K562 (cell line): ENCODE measurements around the gene NAA40. TPM values are rescaled to one million over a fixed set of nuclear protein-coding genes. Genes with fewer than 3 reads are reported as not detected.

ENCODE experiments used
- ATAC-seq: fragments of 200-7000 bp; cut with Tn5 transposase; 3 replicates; pipeline ENCODE4 v1.9.1; 2020; ENCODE audit warnings: moderate library complexity
- BruUV-seq: library from RNA; stranded (reverse); fragments of 400-500 nt; replicated peaks from 2 replicates; lab custom pipeline; 2021; lab: Mats Ljungman, UMichigan
- CTCF ChIA-PET: fragments of 300-600 bp; formaldehyde crosslinking; extraction: SDS; loops from one replicate; lab custom pipeline; 2021; ENCODE audit warnings: low intra/inter-chr PET ratio; lab: Yijun Ruan, JAX
- POLR2A ChIA-PET: fragments of 300-600, 350-650 bp; sonication (Branson Sonifier 250); formaldehyde crosslinking; extraction: SDS; loops from one replicate; lab custom pipeline; 2021; ENCODE audit warnings: antibody characterized with exemption, inconsistent platforms; lab: Yijun Ruan, JAX
- DNase-seq, 4 experiments: peaks; one replicate each; pipeline versions ENCODE4 v3.0.0 to v3.0.0-alpha.2; 2011 to 2018; ENCODE audit warnings: low spot score in 3 of 4, mixed read lengths in 3 of 4; ENCODE audit errors: extremely low read depth in 1 of 4
- FAIRE-seq: peaks from 2 replicates; lab custom pipeline; 2011; peaks lifted over from hg19 to GRCh38; lab: Jason Lieb, UNC
- H2AFZ ChIP-seq: 2 replicates; pipeline ENCODE4 v1.6.0; 2011; ENCODE audit warnings: low read depth, low read length, control low read depth, inconsistent platforms
- H3K27ac ChIP-seq: fragments of 200-600 bp; 3 replicates; pipeline ENCODE4 v1.8.0; 2011; ENCODE audit warnings: low read depth, mild to moderate bottlenecking, control low read depth, inconsistent platforms, low read length, moderate library complexity, mixed read lengths; ENCODE audit errors: extremely low read depth
- H3K27me3 ChIP-seq, 2 experiments: fragments of 300-600 bp in 1 of 2; 2 replicates in 1 of 2; 3 replicates in 1 of 2; pipeline versions ENCODE4 v1.6.0 to v1.8.0; 2011; ENCODE audit warnings: inconsistent platforms in 2 of 2, low read length in 2 of 2, mild to moderate bottlenecking in 1 of 2, mixed read lengths in 1 of 2, moderate library complexity in 1 of 2; ENCODE audit not compliant: control insufficient read depth in 2 of 2, insufficient read depth in 2 of 2
- H3K36me3 ChIP-seq: fragments of 300-600 bp; 3 replicates; pipeline ENCODE4 v1.8.0; 2011; ENCODE audit warnings: mild to moderate bottlenecking, low read length, inconsistent platforms; ENCODE audit not compliant: control insufficient read depth, insufficient read depth
- H3K4me1 ChIP-seq, 2 experiments: fragments of 200-600 bp in 1 of 2; replicated peaks in 1 of 2; 2 replicates in 1 of 2; 3 replicates in 1 of 2; pipeline versions ENCODE4 v1.5.1 to v1.8.0; 2011; ENCODE audit warnings: inconsistent platforms in 2 of 2, low read length in 2 of 2, mild to moderate bottlenecking in 1 of 2, mixed read lengths in 1 of 2, moderate library complexity in 1 of 2; ENCODE audit not compliant: control insufficient read depth in 2 of 2, insufficient read depth in 2 of 2
- H3K4me2 ChIP-seq: 2 replicates; pipeline ENCODE4 v1.6.1; 2011; ENCODE audit warnings: low read length, control low read depth, inconsistent platforms, mixed read lengths; ENCODE audit not compliant: insufficient read depth
- H3K4me3 ChIP-seq: fragments of 200-600 bp; sonication (generic), shearing (Covaris generic); 2 replicates; pipeline ENCODE4 v1.5.1; 2016; ENCODE audit warnings: control low read depth, inconsistent platforms
- H3K79me2 ChIP-seq: fragments of 200-600 bp; 3 replicates; pipeline ENCODE4 v1.8.0; 2011; ENCODE audit warnings: low read length, inconsistent platforms; ENCODE audit not compliant: control insufficient read depth, insufficient read depth
- H3K9ac ChIP-seq, 2 experiments: 2 replicates each; pipeline versions ENCODE4 v1.6.0 to v1.6.1; 2011; ENCODE audit warnings: low read depth in 2 of 2, low read length in 2 of 2, control low read depth in 1 of 2, inconsistent platforms in 1 of 2, mild to moderate bottlenecking in 1 of 2, mixed read lengths in 1 of 2; ENCODE audit not compliant: insufficient read depth in 1 of 2
- H3K9me1 ChIP-seq: one replicate; pipeline ENCODE4 v1.6.0; 2011; ENCODE audit warnings: inconsistent platforms, mild to moderate bottlenecking, low read length, moderate library complexity; ENCODE audit not compliant: control insufficient read depth, insufficient read depth
- H3K9me3 ChIP-seq: replicated peaks from 2 replicates; pipeline ENCODE4 v1.5.1; 2011; ENCODE audit warnings: low read depth, low read length, inconsistent platforms; ENCODE audit not compliant: control insufficient read depth, insufficient read depth
- H4K20me1 ChIP-seq: replicated peaks from 2 replicates; pipeline ENCODE4 v1.6.1; 2011; ENCODE audit warnings: low read length, inconsistent platforms, mixed read lengths; ENCODE audit not compliant: control insufficient read depth, insufficient read depth
- FOXK2 ChIP-seq, 2 experiments: fragments of 450-650 bp; IDR thresholded peaks in 1 of 2; conservative IDR thresholded peaks in 1 of 2; 2 replicates each; pipeline ENCODE4 v1.6.1; 2016; ENCODE audit warnings: low read depth in 2 of 2, mild to moderate bottlenecking in 1 of 2
- GTF2E2 ChIP-seq: fragments of 200-800 bp; sonication (Bioruptor generic); IDR thresholded peaks from 2 replicates; pipeline ENCODE4 v1.6.1; 2016; ENCODE audit warnings: missing genetic modification characterization, missing compliant biosample characterization
- KHSRP ChIP-seq: fragments of 450-650 bp; IDR thresholded peaks from 2 replicates; pipeline ENCODE4 v1.6.1; 2017
- PHB ChIP-seq: fragments of 250-450 bp; sonication (Bioruptor Pico); IDR thresholded peaks from 2 replicates; pipeline ENCODE4 v1.5.0; 2021
- POLR2G ChIP-seq: fragments of 200-400 bp; formaldehyde crosslinking; IDR thresholded peaks from 2 replicates; pipeline ENCODE4 v1.6.1; 2017; ENCODE audit warnings: low read depth, mild to moderate bottlenecking, antibody characterized with exemption, low read length, moderate library complexity
- PTTG1 ChIP-seq: fragments of 450-650 bp; IDR thresholded peaks from 2 replicates; pipeline ENCODE4 v1.6.1; 2016; ENCODE audit warnings: low read depth, mild to moderate bottlenecking, missing genetic modification characterization, missing compliant biosample characterization
- RHOXF2B ChIP-seq: fragments of 250-450 bp; sonication (Bioruptor Pico); conservative IDR thresholded peaks from 2 replicates; pipeline ENCODE4 v1.5.1; 2021
- TBL1XR1 ChIP-seq, 2 experiments: IDR thresholded peaks; 2 replicates each; pipeline ENCODE4 v1.6.1; 2012; ENCODE audit warnings: improper control_type of control experiment in 2 of 2, low read length in 2 of 2, mild to moderate bottlenecking in 1 of 2
- XRCC3 ChIP-seq: fragments of 450-650 bp; IDR thresholded peaks from 2 replicates; pipeline ENCODE4 v1.6.1; 2017; ENCODE audit warnings: mild to moderate bottlenecking, moderate library complexity
- ZFP30 ChIP-seq: fragments of 250-450 bp; sonication (Bioruptor Pico); IDR thresholded peaks from 2 replicates; pipeline ENCODE4 v1.8.0; 2022; ENCODE audit warnings: moderate library complexity, mild to moderate bottlenecking, inconsistent platforms, borderline replicate concordance
- ZNF644 ChIP-seq: fragments of 200-800 bp; sonication (Bioruptor generic); IDR thresholded peaks from 2 replicates; pipeline ENCODE4 v1.6.1; 2016; ENCODE audit warnings: low read depth, missing genetic modification characterization, missing compliant biosample characterization
- whole genome bisulfite sequencing: fragments of 100-300 bp; shearing (Covaris generic); methylation state at CpG from one replicate; pipeline ENCODE4 v1.1.6; 2016; ENCODE audit warnings: low coverage, mixed read lengths; ENCODE audit not compliant: insufficient coverage; ENCODE audit errors: missing lambda C conversion rate; 5-methylcytosine and 5-hydroxymethylcytosine counted together
- in situ Hi-C: fragments of 300-500 bp; cut with MboI; formaldehyde crosslinking; loops from 4 replicates; pipeline ENCODE4 v1.15.0; 2018; ENCODE audit warnings: inconsistent platforms, mixed read lengths
- intact Hi-C: fragments of 100-400 bp; cut with micrococcal nuclease; formaldehyde crosslinking; loops from 2 replicates; pipeline ENCODE4 v1.14.2; 2022
- polyA plus RNA-seq, 8 experiments: library from polyadenylated mRNA; depleted of rRNA in 4 of 8; stranded (reverse) in 5 of 8; unstranded in 3 of 8; fragments of >200 nt; fragmentation: Nextera tagmentation in 2 of 8; fragmentation: Illumina TruSeq in 1 of 8; extraction: Ambion mirVana in 2 of 8; extraction: Trizol in 1 of 8; gene quantifications; 2 replicates each; pipeline versions ENCODE4 v1.2.1 to v1.2.3, GENCODE V29; 2011 to 2014; ENCODE audit warnings: inconsistent platforms in 1 of 8, missing spikeins in 1 of 8
- total RNA-seq, 7 experiments: library from RNA; depleted of rRNA in 6 of 7; stranded (reverse); fragments of >200 nt in 6 of 7; fragmentation: Illumina TruSeq in 2 of 7; extraction: Trizol in 2 of 7; gene quantifications; 2 replicates each; pipeline versions ENCODE4 v1.2.1 to v1.2.3, GENCODE V29; 2011 to 2021; ENCODE audit warnings: low replicate concordance in 1 of 7
- TF ChIP-seq, protein P1 (sequence below): IDR thresholded peaks from 2 replicates; pipeline ENCODE4 v1.6.1; 2011; ENCODE audit not compliant: insufficient read length; ENCODE audit errors: extremely low read depth
- TF ChIP-seq, protein P2 (sequence below): fragments of 450-650 bp; IDR thresholded peaks from 2 replicates; pipeline ENCODE4 v1.6.1; 2017; ENCODE audit warnings: antibody characterized with exemption
- TF ChIP-seq, protein P3 (sequence below): fragments of 250-450 bp; sonication (Bioruptor Pico); IDR thresholded peaks from 2 replicates; pipeline ENCODE4 v1.4.0; 2020; ENCODE audit warnings: mild to moderate bottlenecking, moderate library complexity
- TF ChIP-seq, protein P4 (sequence below), 3 experiments: fragments of 200-800 bp in 1 of 3; sonication (Bioruptor generic) in 1 of 3; sonication (generic) in 1 of 3; formaldehyde crosslinking in 1 of 3; IDR thresholded peaks; 2 replicates each; pipeline versions ENCODE4 v1.6.1 to v1.8.0; 2016 to 2022; ENCODE audit warnings: mild to moderate bottlenecking in 2 of 3, missing compliant biosample characterization in 2 of 3, missing genetic modification characterization in 2 of 3, missing genetic modification reagents in 1 of 3
- TF ChIP-seq, protein P5 (sequence below): fragments of 250-450 bp; sonication (Bioruptor Pico); IDR thresholded peaks from 2 replicates; pipeline ENCODE4 v1.9.0; 2021; ENCODE audit warnings: mild to moderate bottlenecking
- TF ChIP-seq, protein P6 (sequence below): sonication (generic); formaldehyde crosslinking; IDR thresholded peaks from 2 replicates; pipeline ENCODE4 v1.8.0; 2022; ENCODE audit warnings: mild to moderate bottlenecking, missing genetic modification reagents

NAA40 gene
- total and polyA plus RNA-seq, 9 of the 15 experiments (the other 6 are each of a cell fraction or from before 2014, with no cell fraction given), result 6.2 to 39.0 (median 23.1) TPM

DNA sequence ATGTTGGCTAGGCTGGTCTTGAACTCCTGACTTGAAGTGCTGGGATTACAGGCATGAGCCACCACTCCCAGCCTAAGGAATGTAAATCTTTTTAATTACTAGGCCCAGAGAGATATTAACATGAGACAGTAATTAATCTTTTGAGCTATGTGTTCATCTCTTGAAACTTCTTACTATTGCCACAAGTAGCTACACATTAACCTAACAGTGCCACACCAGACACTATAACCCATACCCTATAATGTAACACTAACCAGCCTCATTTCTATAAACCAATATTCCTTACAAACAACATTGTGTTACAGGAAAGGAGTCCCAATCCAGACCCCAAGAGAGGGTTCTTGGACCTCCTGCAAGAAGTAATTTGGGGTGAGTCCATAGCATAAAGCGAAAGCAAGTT lies 27.6 kb downstream of the NAA40 start:
- Histone ChIP-seq H3K27ac (no peak overlapping the region), H3K4me1 (peaks cover 5 to 16% of the 10 kb centered on the region in 2 experiments), H3K4me2 (no peak overlapping the region), H3K36me3 (no peaks in the 10 kb centered on the region), H3K9me3 (no peaks in the 10 kb centered on the region), H3K27me3 (no peaks in the 10 kb centered on the region), H3K9me1 (no peaks in the 10 kb centered on the region), H3K4me3 (no peak overlapping the region), H3K9ac (no peak overlapping the region), H2AFZ (no peak overlapping the region), H3K79me2 (no peaks in the 10 kb centered on the region), H4K20me1 (no peaks in the 10 kb centered on the region)
- ATAC-seq, result no peak
- intact Hi-C loops, result no loop called here
- no peak for DNase-seq
- ChIA-PET CTCF (no interaction called here), POLR2A (interaction anchor here (0.9 to 1.4 kb wide), 3 partner anchors 8 to 12 kb away, joined by 4 to 5 read pairs (median 4); partner anchors contain the start of gene COX8A)
- no TSS peak for BruUV-seq
- in situ Hi-C loops, result no loop called here
- no peak for FAIRE-seq
- WGBS, result 91% methylated on average over 1 of the region's 1 CpG
- TF ChIP-seq, protein P1, sequence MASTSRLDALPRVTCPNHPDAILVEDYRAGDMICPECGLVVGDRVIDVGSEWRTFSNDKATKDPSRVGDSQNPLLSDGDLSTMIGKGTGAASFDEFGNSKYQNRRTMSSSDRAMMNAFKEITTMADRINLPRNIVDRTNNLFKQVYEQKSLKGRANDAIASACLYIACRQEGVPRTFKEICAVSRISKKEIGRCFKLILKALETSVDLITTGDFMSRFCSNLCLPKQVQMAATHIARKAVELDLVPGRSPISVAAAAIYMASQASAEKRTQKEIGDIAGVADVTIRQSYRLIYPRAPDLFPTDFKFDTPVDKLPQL, result no peak
- TF ChIP-seq ZFP30 (CRISPR knock-in tag) (no peak), TBL1XR1 (IDR thresholded peaks at IDR 0.05; ENCODE audit: low read length in 2 of 2) (no peak), PHB (CRISPR knock-in tag) (no peak), GTF2E2 (tag) (no peak), RHOXF2B (CRISPR knock-in tag) (no peak), XRCC3 (no peak), ZNF644 (tag) (no peak), POLR2G (no peak), FOXK2 (conservative IDR thresholded peaks at IDR 0.05 in 1 of 2, IDR thresholded peaks at IDR 0.05 in 1 of 2; ENCODE audit: low read depth in 2 of 2) (no peak), KHSRP (no peak), PTTG1 (tag) (no peak)
- TF ChIP-seq, protein P2, sequence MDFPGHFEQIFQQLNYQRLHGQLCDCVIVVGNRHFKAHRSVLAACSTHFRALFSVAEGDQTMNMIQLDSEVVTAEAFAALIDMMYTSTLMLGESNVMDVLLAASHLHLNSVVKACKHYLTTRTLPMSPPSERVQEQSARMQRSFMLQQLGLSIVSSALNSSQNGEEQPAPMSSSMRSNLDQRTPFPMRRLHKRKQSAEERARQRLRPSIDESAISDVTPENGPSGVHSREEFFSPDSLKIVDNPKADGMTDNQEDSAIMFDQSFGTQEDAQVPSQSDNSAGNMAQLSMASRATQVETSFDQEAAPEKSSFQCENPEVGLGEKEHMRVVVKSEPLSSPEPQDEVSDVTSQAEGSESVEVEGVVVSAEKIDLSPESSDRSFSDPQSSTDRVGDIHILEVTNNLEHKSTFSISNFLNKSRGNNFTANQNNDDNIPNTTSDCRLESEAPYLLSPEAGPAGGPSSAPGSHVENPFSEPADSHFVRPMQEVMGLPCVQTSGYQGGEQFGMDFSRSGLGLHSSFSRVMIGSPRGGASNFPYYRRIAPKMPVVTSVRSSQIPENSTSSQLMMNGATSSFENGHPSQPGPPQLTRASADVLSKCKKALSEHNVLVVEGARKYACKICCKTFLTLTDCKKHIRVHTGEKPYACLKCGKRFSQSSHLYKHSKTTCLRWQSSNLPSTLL, result no peak
- TF ChIP-seq, protein P3, sequence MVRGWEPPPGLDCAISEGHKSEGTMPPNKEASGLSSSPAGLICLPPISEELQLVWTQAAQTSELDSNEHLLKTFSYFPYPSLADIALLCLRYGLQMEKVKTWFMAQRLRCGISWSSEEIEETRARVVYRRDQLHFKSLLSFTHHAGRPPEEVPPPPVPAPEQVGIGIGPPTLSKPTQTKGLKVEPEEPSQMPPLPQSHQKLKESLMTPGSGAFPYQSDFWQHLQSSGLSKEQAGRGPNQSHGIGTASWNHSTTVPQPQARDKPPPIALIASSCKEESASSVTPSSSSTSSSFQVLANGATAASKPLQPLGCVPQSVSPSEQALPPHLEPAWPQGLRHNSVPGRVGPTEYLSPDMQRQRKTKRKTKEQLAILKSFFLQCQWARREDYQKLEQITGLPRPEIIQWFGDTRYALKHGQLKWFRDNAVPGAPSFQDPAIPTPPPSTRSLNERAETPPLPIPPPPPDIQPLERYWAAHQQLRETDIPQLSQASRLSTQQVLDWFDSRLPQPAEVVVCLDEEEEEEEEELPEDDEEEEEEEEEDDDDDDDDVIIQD (CRISPR knock-in tag), result no peak
- TF ChIP-seq, protein P4, sequence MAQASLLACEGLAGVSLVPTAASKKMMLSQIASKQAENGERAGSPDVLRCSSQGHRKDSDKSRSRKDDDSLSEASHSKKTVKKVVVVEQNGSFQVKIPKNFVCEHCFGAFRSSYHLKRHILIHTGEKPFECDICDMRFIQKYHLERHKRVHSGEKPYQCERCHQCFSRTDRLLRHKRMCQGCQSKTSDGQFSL (CRISPR knock-in tag; IDR thresholded peaks at IDR 0.05), result no peak
- TF ChIP-seq, protein P4 (tag; IDR thresholded peaks at IDR 0.05), result no peak
- TF ChIP-seq, protein P5, sequence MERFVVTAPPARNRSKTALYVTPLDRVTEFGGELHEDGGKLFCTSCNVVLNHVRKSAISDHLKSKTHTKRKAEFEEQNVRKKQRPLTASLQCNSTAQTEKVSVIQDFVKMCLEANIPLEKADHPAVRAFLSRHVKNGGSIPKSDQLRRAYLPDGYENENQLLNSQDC (CRISPR knock-in tag), result no peak
- TF ChIP-seq, protein P6, sequence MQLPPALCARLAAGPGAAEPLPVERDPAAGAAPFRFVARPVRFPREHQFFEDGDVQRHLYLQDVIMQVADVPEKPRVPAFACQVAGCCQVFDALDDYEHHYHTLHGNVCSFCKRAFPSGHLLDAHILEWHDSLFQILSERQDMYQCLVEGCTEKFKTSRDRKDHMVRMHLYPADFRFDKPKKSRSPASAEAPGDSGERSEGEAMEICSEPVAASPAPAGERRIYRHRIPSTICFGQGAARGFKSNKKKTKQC, result no peak
